Measurements from ENCODE around the gene RPH3AL. TPM values are rescaled to one million over a fixed set of nuclear protein-coding genes. Genes with fewer than 3 reads are reported as not detected.
A peak's percentile ranks its signal among the peaks of the same experiment; 100 is the strongest.

Gene RPH3AL
- total RNA-seq, 4 donors from 2014 or later, result 6.3 to 14.4 (median 10.8) TPM

GRCh38 chr17:259341-259976 is 93.1 kb downstream of the RPH3AL start:
- ATAC-seq (peak; percentile 19 to 56), DNase-seq (no peak)
- TF ChIP-seq, protein P1, sequence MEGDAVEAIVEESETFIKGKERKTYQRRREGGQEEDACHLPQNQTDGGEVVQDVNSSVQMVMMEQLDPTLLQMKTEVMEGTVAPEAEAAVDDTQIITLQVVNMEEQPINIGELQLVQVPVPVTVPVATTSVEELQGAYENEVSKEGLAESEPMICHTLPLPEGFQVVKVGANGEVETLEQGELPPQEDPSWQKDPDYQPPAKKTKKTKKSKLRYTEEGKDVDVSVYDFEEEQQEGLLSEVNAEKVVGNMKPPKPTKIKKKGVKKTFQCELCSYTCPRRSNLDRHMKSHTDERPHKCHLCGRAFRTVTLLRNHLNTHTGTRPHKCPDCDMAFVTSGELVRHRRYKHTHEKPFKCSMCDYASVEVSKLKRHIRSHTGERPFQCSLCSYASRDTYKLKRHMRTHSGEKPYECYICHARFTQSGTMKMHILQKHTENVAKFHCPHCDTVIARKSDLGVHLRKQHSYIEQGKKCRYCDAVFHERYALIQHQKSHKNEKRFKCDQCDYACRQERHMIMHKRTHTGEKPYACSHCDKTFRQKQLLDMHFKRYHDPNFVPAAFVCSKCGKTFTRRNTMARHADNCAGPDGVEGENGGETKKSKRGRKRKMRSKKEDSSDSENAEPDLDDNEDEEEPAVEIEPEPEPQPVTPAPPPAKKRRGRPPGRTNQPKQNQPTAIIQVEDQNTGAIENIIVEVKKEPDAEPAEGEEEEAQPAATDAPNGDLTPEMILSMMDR (IDR thresholded peaks at IDR 0.05 in 4 of 5, conservative IDR thresholded peaks at IDR 0.05 in 1 of 5), result no peak
- TF ChIP-seq POLR2A (IDR thresholded peaks at IDR 0.05), result no peak
- no peaks in the 10 kb centered on the region for H3K27me3 ChIP-seq
- no peak overlapping the region for H3K4me3 ChIP-seq
- H3K9me3 ChIP-seq, result no peaks in the 10 kb centered on the region
- H3K4me1 ChIP-seq, result no peaks in the 10 kb centered on the region
- intact Hi-C loops (cut with DNase I; ENCODE audit: low total_unique reads) (no loop called here), in situ Hi-C loops (cut with MboI; ENCODE audit: low sequenced_read_pairs in 4 of 4) (no loop called here)
- no peaks in the 10 kb centered on the region for H3K36me3 ChIP-seq
- H3K27ac ChIP-seq, result peak overlapping the region in 3 of 4 donors; percentile 66 to 78 (median 70)

DNA sequence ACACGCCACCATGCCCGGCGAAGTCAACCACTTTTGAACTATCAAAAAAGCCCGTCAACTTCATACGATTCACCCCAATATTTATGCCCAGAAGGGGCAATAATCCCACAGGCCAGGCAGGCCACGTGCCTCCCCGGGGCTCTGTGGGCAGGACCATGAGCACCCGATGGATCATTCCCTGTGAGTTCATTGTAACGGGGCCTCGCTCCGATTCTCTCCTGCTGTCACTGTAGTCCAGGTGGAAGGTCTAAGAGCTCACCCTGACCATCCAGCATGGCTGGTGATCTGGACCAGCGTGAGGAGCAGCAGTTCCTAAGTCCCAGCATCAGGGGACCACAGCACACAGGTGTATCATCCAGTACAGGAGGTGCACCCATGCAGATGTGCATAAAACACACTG is 93.7 kb downstream of the RPH3AL start:
- in situ Hi-C loops (cut with MboI; ENCODE audit: low sequenced_read_pairs in 4 of 4) (no loop called here), intact Hi-C loops (cut with DNase I; ENCODE audit: low total_unique reads) (no loop called here)
- Histone ChIP-seq H3K27me3 (no peaks in the 10 kb centered on the region), H3K36me3 (no peaks in the 10 kb centered on the region), H3K9me3 (no peaks in the 10 kb centered on the region), H3K4me3 (no peak overlapping the region), H3K4me1 (no peaks in the 10 kb centered on the region), H3K27ac (peak overlapping the region in 3 of 4 donors; percentile 66 to 78 (median 70))
- ATAC-seq, result no peak
- DNase-seq, result no peak
- TF ChIP-seq, protein P1 (IDR thresholded peaks at IDR 0.05 in 4 of 5, conservative IDR thresholded peaks at IDR 0.05 in 1 of 5), result no peak
- TF ChIP-seq POLR2A (IDR thresholded peaks at IDR 0.05), result no peak

DNA sequence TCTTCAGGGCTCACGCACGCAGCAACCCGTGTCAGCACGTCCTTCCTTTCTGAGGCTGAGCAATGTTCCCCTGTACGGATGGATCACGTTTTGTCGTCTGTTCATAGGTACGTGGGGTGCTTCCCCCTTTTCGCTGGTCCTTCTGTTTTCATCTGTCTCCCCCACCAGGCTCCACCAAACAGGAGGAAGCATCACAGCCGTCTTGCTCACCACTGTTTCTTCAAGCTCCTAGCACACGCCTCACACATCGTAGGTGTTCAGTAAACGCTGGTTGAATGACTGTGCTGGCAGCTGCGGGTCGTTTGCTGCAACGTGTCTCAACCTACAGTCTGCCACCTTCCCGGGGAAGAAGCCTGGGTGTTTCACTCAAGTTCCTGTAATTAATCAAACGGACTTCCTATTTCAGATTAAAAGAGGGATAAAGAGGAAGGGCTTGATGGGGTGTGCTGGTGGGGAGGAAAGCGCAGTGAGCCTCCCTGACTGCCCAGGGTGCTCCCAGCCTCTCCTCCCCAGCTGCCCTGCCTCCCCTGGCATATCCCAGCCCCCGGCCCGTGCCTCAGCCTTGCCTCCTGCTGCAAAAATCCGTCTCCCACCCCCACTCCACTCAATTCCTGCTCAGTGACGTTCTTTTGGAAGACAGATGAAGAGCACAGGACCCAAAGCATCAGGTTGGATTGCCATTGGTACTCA is 94.4 kb downstream of the RPH3AL start:
- H3K27ac ChIP-seq, result peak overlapping the region; percentile 30 to 78 (median 68)
- H3K27me3 ChIP-seq, result no peaks in the 10 kb centered on the region
- in situ Hi-C loops (cut with MboI; ENCODE audit: low sequenced_read_pairs in 4 of 4) (no loop called here), intact Hi-C loops (cut with DNase I; ENCODE audit: low total_unique reads) (no loop called here)
- H3K4me1 ChIP-seq, result no peaks in the 10 kb centered on the region
- no peak overlapping the region for H3K4me3 ChIP-seq
- no peaks in the 10 kb centered on the region for H3K9me3 ChIP-seq
- no peak for DNase-seq
- no peaks in the 10 kb centered on the region for H3K36me3 ChIP-seq
- TF ChIP-seq POLR2A (IDR thresholded peaks at IDR 0.05), result peak in 1 of 2 donors; percentile 26
- TF ChIP-seq, protein P1 (IDR thresholded peaks at IDR 0.05 in 4 of 5, conservative IDR thresholded peaks at IDR 0.05 in 1 of 5), result no peak
- ATAC-seq, result peak; percentile 27 to 36

GRCh38 chr17:253091-253846 is 99.3 kb downstream of the RPH3AL start:
- no peaks in the 10 kb centered on the region for H3K9me3 ChIP-seq
- H3K4me1 ChIP-seq, result no peaks in the 10 kb centered on the region
- no peak for ATAC-seq
- in situ Hi-C loops (cut with MboI; ENCODE audit: low sequenced_read_pairs in 4 of 4), result no loop called here
- no peak overlapping the region for H3K4me3 ChIP-seq
- intact Hi-C loops (cut with DNase I; ENCODE audit: low total_unique reads), result no loop called here
- H3K27me3 ChIP-seq, result no peaks in the 10 kb centered on the region
- no peaks in the 10 kb centered on the region for H3K36me3 ChIP-seq
- H3K27ac ChIP-seq, result no peak overlapping the region
- DNase-seq, result peak in 1 of 2 donors; percentile 1
- TF ChIP-seq, protein P1 (IDR thresholded peaks at IDR 0.05 in 4 of 5, conservative IDR thresholded peaks at IDR 0.05 in 1 of 5), result no peak
- TF ChIP-seq POLR2A (IDR thresholded peaks at IDR 0.05), result no peak

Data from gastrocnemius medialis (tissue), 4 donors.